GM13976 (cell line): Measurements from ENCODE around the gene SLFNL1.

Experiments
- DNase-seq: peaks from one replicate; pipeline ENCODE4 v3.0.0; 2012; ENCODE audit warnings: low spot score
- CTCF ChIP-seq: IDR thresholded peaks from 2 replicates; pipeline ENCODE4 v1.5.1; 2012; ENCODE audit warnings: borderline replicate concordance, mild to moderate bottlenecking; ENCODE audit not compliant: insufficient read depth; ENCODE audit errors: extremely low read depth, missing control alignments, control extremely low read depth
- in situ Hi-C: fragments of 300-500 bp; cut with MboI; formaldehyde crosslinking; loops from one replicate; pipeline ENCODE4 v1.12.0; 2022; ENCODE audit warnings: low sequenced_read_pairs, mixed read lengths, inconsistent platforms; ENCODE audit not compliant: unreplicated experiment

Gene SLFNL1

GRCh38 chr1:40981691-40982448, 39.7 kb downstream of the SLFNL1 start:
- TF ChIP-seq CTCF = no peak
- in situ Hi-C loops = no loop called here
- no peak for DNase-seq

- TF ChIP-seq CTCF = no peak
- in situ Hi-C loops = no loop called here
- peak; percentile 40 for DNase-seq
Measured at GRCh38 chr1:40980453-40981121, 40.9 kb downstream of the SLFNL1 start.

GRCh38 chr1:40980068-40980452, 41.5 kb downstream of the SLFNL1 start:
- no peak for DNase-seq
- in situ Hi-C loops = no loop called here
- no peak for TF ChIP-seq CTCF

- peak; percentile 45 for TF ChIP-seq CTCF
- in situ Hi-C loops = no loop called here
Measured at GRCh38 chr1:40979241-40980067, 42.1 kb downstream of the SLFNL1 start, which contains the start of gene CTPS1. CTPS1 (plus strand) TSS chr1:40979696; CDS start chr1:40983291, 3,595 bp downstream.

GRCh38 chr1:40978886-40979240, 42.7 kb downstream of the SLFNL1 start:
- in situ Hi-C loops = no loop called here
- no peak for TF ChIP-seq CTCF

More at GRCh38 chr1:40979241-40980067, 42.1 kb downstream of the SLFNL1 start, which contains the start of gene CTPS1:
- peak; percentile 99 for DNase-seq

GRCh38 chr1:40977716-40978115, 43.8 kb downstream of the SLFNL1 start:
- no peak for TF ChIP-seq CTCF
- DNase-seq = no peak
- in situ Hi-C loops = no loop called here

More at GRCh38 chr1:40978886-40979240, 42.7 kb downstream of the SLFNL1 start:
- no peak for DNase-seq
